ENCODE measurements around the gene TF.

Gene TF

GRCh38 chr3:133838296-133838789 is 92.2 kb downstream of the TF start:
- DNase-seq = no peak

- no peak for DNase-seq
Measured at GRCh38 chr3:133838916-133839800, 93.0 kb downstream of the TF start.

GRCh38 chr3:133840055-133840737 is 94.0 kb downstream of the TF start:
- no peak for DNase-seq

- no peak for DNase-seq
Measured at GRCh38 chr3:133840767-133841166, 94.6 kb downstream of the TF start.

GRCh38 chr3:133841196-133841595 is 95.0 kb downstream of the TF start:
- no peak for DNase-seq

GRCh38 chr3:133842158-133842557 is 96.0 kb downstream of the TF start:
- DNase-seq = no peak

GRCh38 chr3:133843634-133844033 is 97.4 kb downstream of the TF start:
- peak; percentile 5 for DNase-seq

- no peak for DNase-seq
Measured at GRCh38 chr3:133845127-133845526, 98.9 kb downstream of the TF start.

Measured in eye (tissue), 1 donor.